GM12875 (cell line): ENCODE data around the gene TIMM17B.

Source experiments
- H3K4me3 ChIP-seq: one replicate; pipeline ENCODE4 v1.5.1; 2011; ENCODE audit warnings: low read depth, low read length, control low read depth
- CTCF ChIP-seq: IDR thresholded peaks from 2 replicates; pipeline ENCODE4 v1.5.1; 2011; ENCODE audit warnings: low read depth, mild to moderate bottlenecking, control low read depth, inconsistent platforms, low read length, moderate library complexity, borderline replicate concordance; ENCODE audit not compliant: insufficient read depth

TIMM17B gene

DNA sequence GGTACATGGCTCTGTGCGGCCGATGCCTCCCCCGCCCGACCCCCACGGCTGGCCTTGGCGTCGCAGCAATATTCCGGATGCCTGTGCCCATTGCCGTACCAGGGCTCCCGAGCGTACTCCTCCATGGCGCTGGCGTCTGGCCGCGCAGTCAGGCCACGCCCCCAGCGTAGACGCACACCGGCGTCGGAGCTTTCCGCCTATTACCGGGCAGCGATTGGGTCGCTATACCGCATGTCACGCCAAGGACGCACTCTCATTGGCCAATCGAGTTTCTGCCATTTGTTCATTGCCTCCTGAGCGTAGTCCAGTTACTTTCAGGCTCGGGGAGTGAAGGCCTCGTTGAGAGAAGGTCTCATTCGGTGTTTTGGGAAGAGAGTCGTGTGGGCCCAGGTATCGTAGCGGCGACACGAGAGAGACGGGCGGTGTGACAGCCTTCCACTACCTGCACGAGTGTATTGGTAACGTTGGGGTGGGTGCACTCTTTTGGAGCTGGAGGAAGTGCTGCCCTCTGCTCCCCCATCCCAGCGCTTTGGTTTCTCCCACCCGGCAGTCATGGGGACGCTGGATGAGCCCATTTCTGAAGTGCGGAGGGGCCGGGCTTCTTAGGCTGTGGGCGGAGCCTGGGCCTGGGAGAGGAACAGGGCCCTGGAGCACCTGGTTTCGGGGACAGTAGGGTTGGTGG, at the start of gene TIMM17B, which contains the start of gene PQBP1:
TSS of gene TIMM17B (minus strand) at position 144 of the 682 bp plus-strand sequence. CDS start at position 125, 19 bp downstream.
TSS of gene PQBP1 (plus strand) at position 306 of the 682 bp plus-strand sequence. CDS start 580 bp downstream, outside the sequence.
- TF ChIP-seq CTCF, result no peak
- H3K4me3 ChIP-seq, result peak within 1 kb of the TSS; percentile 72

- TF ChIP-seq CTCF, result peak; percentile 86
- H3K4me3 ChIP-seq, result no peak overlapping the region
Measured at GRCh38 chrX:48945517-48946348, 48.2 kb upstream of the TIMM17B start.

- no peak for TF ChIP-seq CTCF
- H3K4me3 ChIP-seq, result no peak overlapping the region
Measured at GRCh38 chrX:48942895-48943294, 45.3 kb upstream of the TIMM17B start.

GRCh38 chrX:48940404-48940955, 42.9 kb upstream of the TIMM17B start:
- no peak for TF ChIP-seq CTCF
- H3K4me3 ChIP-seq, result no peak overlapping the region

- no peak for TF ChIP-seq CTCF
- H3K4me3 ChIP-seq, result no peak overlapping the region
Measured at GRCh38 chrX:48939524-48940228, 42.1 kb upstream of the TIMM17B start.

DNA sequence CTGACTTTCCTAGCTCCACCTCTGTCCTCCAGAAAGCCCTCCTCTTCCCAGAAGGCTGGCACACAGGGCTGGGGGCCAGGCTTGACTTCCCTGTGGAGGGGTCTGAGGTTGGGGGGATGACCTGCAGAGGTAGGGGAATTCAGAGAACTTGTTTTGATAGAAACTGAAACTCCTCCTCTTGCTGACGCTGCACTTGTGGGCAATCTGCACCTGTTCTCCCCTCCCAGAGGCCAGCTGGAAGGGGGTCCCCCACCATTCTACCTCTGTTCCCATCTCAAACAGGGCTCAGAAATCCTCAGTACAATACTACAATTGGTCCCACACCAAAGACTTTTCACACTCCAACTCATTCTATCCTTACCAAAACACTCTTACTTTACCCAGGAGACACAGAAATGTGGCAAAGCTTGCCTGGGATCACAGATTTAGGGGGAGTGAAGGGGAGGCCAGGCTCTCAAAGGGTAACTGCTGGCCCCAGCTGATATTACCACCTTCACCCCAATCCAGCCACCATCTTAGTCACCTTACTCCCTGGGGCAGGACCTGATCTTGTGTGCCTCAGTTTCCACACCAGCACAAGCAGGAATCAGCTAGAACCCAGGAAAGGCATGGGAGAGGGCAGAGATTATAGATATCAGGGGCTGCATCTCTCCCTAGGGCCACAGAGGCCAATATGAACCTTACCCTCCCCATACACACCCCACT, 41.3 kb upstream of the TIMM17B start:
- TF ChIP-seq CTCF, result no peak
- H3K4me3 ChIP-seq, result peak overlapping the region; percentile 2
